Liver (tissue), 9 donors: ENCODE data around the gene MELTF. TPM values are rescaled to one million over a fixed set of nuclear protein-coding genes. Genes with fewer than 3 reads are reported as not detected.

Experiments
- DNase-seq: peaks from one replicate; pipeline ENCODE4 v3.0.0-alpha.2; 2017; ENCODE audit warnings: low spot score
- H3K27ac ChIP-seq, 2 donors: one replicate each; pipeline ENCODE4 v1.7.0; 2013; ENCODE audit warnings: inconsistent platforms in 2 of 2, low read length in 2 of 2, control low read depth in 1 of 2, low read depth in 1 of 2, mild to moderate bottlenecking in 1 of 2
- H3K27me3 ChIP-seq, 4 donors: one replicate each; pipeline versions ENCODE4 v1.6.1 to v1.7.0; 2013; ENCODE audit warnings: low read length in 3 of 4, inconsistent platforms in 1 of 4, mild to moderate bottlenecking in 1 of 4, moderate library complexity in 1 of 4; ENCODE audit not compliant: control insufficient read depth in 4 of 4, insufficient read depth in 4 of 4
- H3K36me3 ChIP-seq, 4 donors: one replicate each; pipeline versions ENCODE4 v1.6.1 to v1.7.0; 2013; ENCODE audit warnings: low read length in 3 of 4, mild to moderate bottlenecking in 3 of 4, low read depth in 1 of 4, moderate library complexity in 1 of 4; ENCODE audit not compliant: control insufficient read depth in 4 of 4, insufficient read depth in 3 of 4
- H3K4me1 ChIP-seq, 4 donors: one replicate each; pipeline versions ENCODE4 v1.6.1 to v1.7.0; 2013; ENCODE audit warnings: low read length in 3 of 4, mild to moderate bottlenecking in 3 of 4, moderate library complexity in 1 of 4; ENCODE audit not compliant: control insufficient read depth in 4 of 4, insufficient read depth in 4 of 4
- H3K4me3 ChIP-seq, 3 donors: one replicate each; pipeline versions ENCODE4 v1.6.1 to v1.7.0; 2013; ENCODE audit warnings: low read length in 3 of 3, control low read depth in 1 of 3, low read depth in 1 of 3, mild to moderate bottlenecking in 1 of 3
- H3K9ac ChIP-seq, 2 donors: one replicate each; pipeline ENCODE4 v1.7.0; 2013; ENCODE audit warnings: low read length in 2 of 2, mild to moderate bottlenecking in 2 of 2, moderate library complexity in 2 of 2, control low read depth in 1 of 2, low read depth in 1 of 2
- H3K9me3 ChIP-seq, 4 donors: one replicate each; pipeline versions ENCODE4 v1.6.1 to v1.7.0; 2013; ENCODE audit warnings: low read length in 3 of 4; ENCODE audit not compliant: control insufficient read depth in 4 of 4
- FOXA1 ChIP-seq: IDR thresholded peaks from 2 replicates; pipeline ENCODE4 v1.6.1; 2016; ENCODE audit warnings: antibody characterized with exemption
- FOXA2 ChIP-seq: IDR thresholded peaks from 2 replicates; pipeline ENCODE4 v1.6.1; 2016; ENCODE audit warnings: antibody characterized with exemption
- GABPA ChIP-seq, 2 donors: IDR thresholded peaks in 1 of 2; conservative IDR thresholded peaks in 1 of 2; 2 replicates each; pipeline ENCODE4 v1.6.1; 2016; ENCODE audit warnings: antibody characterized with exemption in 2 of 2, mild to moderate bottlenecking in 1 of 2, moderate library complexity in 1 of 2
- HNF4A ChIP-seq, 2 donors: conservative IDR thresholded peaks; 2 replicates each; pipeline ENCODE4 v1.6.1; 2016; ENCODE audit warnings: antibody characterized with exemption in 2 of 2, mild to moderate bottlenecking in 2 of 2
- HNF4G ChIP-seq: IDR thresholded peaks from 2 replicates; pipeline ENCODE4 v1.6.1; 2016; ENCODE audit warnings: antibody characterized with exemption
- JUND ChIP-seq, 2 donors: IDR thresholded peaks; 2 replicates each; pipeline ENCODE4 v1.6.1; 2016; ENCODE audit warnings: antibody characterized with exemption in 2 of 2
- NR2F2 ChIP-seq: IDR thresholded peaks from 2 replicates; pipeline ENCODE4 v1.6.1; 2016; ENCODE audit warnings: antibody characterized with exemption
- RAD21 ChIP-seq, 2 donors: IDR thresholded peaks; 2 replicates each; pipeline ENCODE4 v1.6.1; 2016; ENCODE audit warnings: antibody characterized with exemption in 2 of 2, mild to moderate bottlenecking in 2 of 2
- RXRA ChIP-seq, 2 donors: IDR thresholded peaks; 2 replicates each; pipeline ENCODE4 v1.6.1; 2017 to 2018; ENCODE audit warnings: antibody characterized with exemption in 2 of 2, mild to moderate bottlenecking in 1 of 2
- TAF1 ChIP-seq: conservative IDR thresholded peaks from 2 replicates; pipeline ENCODE4 v1.6.1; 2016; ENCODE audit warnings: antibody characterized with exemption, mild to moderate bottlenecking
- YY1 ChIP-seq: IDR thresholded peaks from 2 replicates; pipeline ENCODE4 v1.6.1; 2016; ENCODE audit warnings: antibody characterized with exemption, mild to moderate bottlenecking
- WGBS: extraction: QIAGEN DNeasy Blood & Tissue Kit; methylation state at CpG from one replicate; pipeline ENCODE4 v1.1.7; 2013; 5-methylcytosine and 5-hydroxymethylcytosine counted together
- polyA plus RNA-seq, 2 donors: library from polyadenylated mRNA; stranded (reverse) in 1 of 2; unstranded in 1 of 2; fragments of 200-250 nt in 1 of 2; fragments of >200 nt in 1 of 2; fragmentation: Nextera tagmentation in 1 of 2; extraction: Ambion mirVana in 1 of 2; gene quantifications; one replicate each; pipeline versions ENCODE4 v1.2.1 to v1.2.3, GENCODE V29; 2013 to 2015
- total RNA-seq, 2 donors: library from RNA; depleted of rRNA; stranded (reverse); fragments of >200 nt; gene quantifications; one replicate each; pipeline ENCODE4 v1.2.3, GENCODE V29; 2014
- TF ChIP-seq, protein P1 (sequence below): fragments of 150-350 bp; IDR thresholded peaks from 2 replicates; pipeline ENCODE4 v1.5.1; 2017; ENCODE audit warnings: improper control_type of control experiment, low read depth, low read length; ENCODE audit not compliant: missing input control
- TF ChIP-seq, protein P2 (sequence below): IDR thresholded peaks from 2 replicates; pipeline ENCODE4 v1.6.1; 2016; ENCODE audit warnings: antibody characterized with exemption, mild to moderate bottlenecking
- TF ChIP-seq, protein P3 (sequence below): IDR thresholded peaks from 2 replicates; pipeline ENCODE4 v1.6.1; 2016; ENCODE audit warnings: antibody characterized with exemption
- TF ChIP-seq, protein P4 (sequence below): IDR thresholded peaks from 2 replicates; pipeline ENCODE4 v1.6.1; 2016; ENCODE audit warnings: antibody characterized with exemption
- donor health status: healthy.
- donor health status: healthy.
- donor health status: healthy.
- donor health status: healthy.
- donor health status: healthy.

The MELTF gene
- total and polyA plus RNA-seq, 4 donors: 0.14 to 1.2 (median 1.0) TPM

DNA sequence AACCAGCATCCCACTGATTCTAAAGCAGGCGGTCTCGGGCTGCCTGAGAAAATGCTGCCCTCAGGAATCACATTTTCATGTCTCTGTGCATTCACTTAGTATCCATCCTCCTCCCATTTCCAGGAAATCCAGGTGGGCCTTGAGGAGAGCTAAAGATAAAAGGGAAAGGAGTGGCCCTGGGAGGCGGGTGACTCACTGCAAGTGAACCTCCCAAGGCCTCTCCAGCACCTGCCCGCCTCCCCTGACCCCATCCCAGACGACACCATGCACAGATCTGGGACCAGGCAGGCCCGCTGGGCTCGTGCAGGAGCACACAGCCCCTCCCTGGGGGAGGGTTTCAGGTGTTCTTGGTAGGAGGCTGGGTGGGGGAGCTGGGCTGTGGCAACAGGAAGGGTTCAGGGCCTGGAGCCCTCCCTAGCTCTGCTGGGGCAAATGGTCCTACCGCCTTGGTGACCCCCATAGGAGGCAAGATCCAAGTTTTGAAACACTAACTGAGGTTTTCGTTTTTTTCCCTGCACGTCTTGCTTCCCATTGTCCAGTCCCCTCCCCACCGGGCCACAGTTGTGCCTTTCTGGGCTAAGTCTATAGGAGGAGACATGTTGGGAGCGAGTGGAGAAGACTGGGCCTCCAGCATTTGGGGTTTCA lies 22.2 kb downstream of the MELTF start:
- no peak overlapping the region for H3K4me3 ChIP-seq
- H3K9me3 ChIP-seq: no peaks in the 10 kb centered on the region
- no peak for DNase-seq
- no peaks in the 10 kb centered on the region for H3K36me3 ChIP-seq
- TF ChIP-seq HNF4G (no peak), YY1 (no peak), FOXA1 (no peak), JUND (IDR thresholded peaks at IDR 0.05) (no peak), NR2F2 (no peak), HNF4A (conservative IDR thresholded peaks at IDR 0.05) (no peak), FOXA2 (no peak), RAD21 (IDR thresholded peaks at IDR 0.05) (no peak), GABPA (IDR thresholded peaks at IDR 0.05 in 1 of 2, conservative IDR thresholded peaks at IDR 0.05 in 1 of 2) (no peak)
- TF ChIP-seq, protein P1, sequence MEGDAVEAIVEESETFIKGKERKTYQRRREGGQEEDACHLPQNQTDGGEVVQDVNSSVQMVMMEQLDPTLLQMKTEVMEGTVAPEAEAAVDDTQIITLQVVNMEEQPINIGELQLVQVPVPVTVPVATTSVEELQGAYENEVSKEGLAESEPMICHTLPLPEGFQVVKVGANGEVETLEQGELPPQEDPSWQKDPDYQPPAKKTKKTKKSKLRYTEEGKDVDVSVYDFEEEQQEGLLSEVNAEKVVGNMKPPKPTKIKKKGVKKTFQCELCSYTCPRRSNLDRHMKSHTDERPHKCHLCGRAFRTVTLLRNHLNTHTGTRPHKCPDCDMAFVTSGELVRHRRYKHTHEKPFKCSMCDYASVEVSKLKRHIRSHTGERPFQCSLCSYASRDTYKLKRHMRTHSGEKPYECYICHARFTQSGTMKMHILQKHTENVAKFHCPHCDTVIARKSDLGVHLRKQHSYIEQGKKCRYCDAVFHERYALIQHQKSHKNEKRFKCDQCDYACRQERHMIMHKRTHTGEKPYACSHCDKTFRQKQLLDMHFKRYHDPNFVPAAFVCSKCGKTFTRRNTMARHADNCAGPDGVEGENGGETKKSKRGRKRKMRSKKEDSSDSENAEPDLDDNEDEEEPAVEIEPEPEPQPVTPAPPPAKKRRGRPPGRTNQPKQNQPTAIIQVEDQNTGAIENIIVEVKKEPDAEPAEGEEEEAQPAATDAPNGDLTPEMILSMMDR: no peak
- TF ChIP-seq, protein P2, sequence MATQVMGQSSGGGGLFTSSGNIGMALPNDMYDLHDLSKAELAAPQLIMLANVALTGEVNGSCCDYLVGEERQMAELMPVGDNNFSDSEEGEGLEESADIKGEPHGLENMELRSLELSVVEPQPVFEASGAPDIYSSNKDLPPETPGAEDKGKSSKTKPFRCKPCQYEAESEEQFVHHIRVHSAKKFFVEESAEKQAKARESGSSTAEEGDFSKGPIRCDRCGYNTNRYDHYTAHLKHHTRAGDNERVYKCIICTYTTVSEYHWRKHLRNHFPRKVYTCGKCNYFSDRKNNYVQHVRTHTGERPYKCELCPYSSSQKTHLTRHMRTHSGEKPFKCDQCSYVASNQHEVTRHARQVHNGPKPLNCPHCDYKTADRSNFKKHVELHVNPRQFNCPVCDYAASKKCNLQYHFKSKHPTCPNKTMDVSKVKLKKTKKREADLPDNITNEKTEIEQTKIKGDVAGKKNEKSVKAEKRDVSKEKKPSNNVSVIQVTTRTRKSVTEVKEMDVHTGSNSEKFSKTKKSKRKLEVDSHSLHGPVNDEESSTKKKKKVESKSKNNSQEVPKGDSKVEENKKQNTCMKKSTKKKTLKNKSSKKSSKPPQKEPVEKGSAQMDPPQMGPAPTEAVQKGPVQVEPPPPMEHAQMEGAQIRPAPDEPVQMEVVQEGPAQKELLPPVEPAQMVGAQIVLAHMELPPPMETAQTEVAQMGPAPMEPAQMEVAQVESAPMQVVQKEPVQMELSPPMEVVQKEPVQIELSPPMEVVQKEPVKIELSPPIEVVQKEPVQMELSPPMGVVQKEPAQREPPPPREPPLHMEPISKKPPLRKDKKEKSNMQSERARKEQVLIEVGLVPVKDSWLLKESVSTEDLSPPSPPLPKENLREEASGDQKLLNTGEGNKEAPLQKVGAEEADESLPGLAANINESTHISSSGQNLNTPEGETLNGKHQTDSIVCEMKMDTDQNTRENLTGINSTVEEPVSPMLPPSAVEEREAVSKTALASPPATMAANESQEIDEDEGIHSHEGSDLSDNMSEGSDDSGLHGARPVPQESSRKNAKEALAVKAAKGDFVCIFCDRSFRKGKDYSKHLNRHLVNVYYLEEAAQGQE: no peak
- H3K4me1 ChIP-seq: peaks cover 0 to 4% (median 3%) of the 10 kb centered on the region in 4 donors
- H3K27ac ChIP-seq: no peak overlapping the region
- H3K27me3 ChIP-seq: no peaks in the 10 kb centered on the region
- H3K9ac ChIP-seq: no peak overlapping the region
- WGBS: 90% methylated on average over 12 of the region's 12 CpGs

DNA sequence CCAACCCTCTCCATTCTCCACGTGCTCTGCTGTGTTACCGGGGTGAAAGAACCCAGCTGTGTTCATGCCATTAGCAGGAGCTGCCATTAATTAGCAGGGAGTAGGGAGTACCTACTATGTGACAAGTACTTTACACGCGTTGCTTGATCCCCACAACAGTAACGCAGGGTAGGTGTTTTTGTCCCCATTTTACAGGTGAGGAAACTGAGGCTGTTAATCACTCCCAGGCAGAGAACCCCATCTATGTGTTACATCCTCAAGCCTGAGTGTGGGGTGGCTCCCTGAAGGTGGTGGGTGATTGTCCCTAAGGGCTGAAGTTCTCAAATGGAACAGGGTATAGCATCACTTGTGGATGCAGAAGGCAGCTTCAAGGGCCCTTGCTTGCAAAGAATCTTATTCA lies 22.8 kb downstream of the MELTF start:
- Histone ChIP-seq H3K36me3 (no peaks in the 10 kb centered on the region), H3K27ac (no peak overlapping the region), H3K9me3 (no peaks in the 10 kb centered on the region), H3K4me1 (peaks cover 0 to 4% (median 4%) of the 10 kb centered on the region in 4 donors), H3K4me3 (no peak overlapping the region), H3K9ac (no peak overlapping the region), H3K27me3 (no peaks in the 10 kb centered on the region)
- TF ChIP-seq HNF4A (conservative IDR thresholded peaks at IDR 0.05) (no peak), RXRA (IDR thresholded peaks at IDR 0.05) (no peak), NR2F2 (no peak), RAD21 (IDR thresholded peaks at IDR 0.05) (no peak), FOXA1 (no peak), HNF4G (no peak), FOXA2 (no peak), TAF1 (no peak), YY1 (no peak), GABPA (IDR thresholded peaks at IDR 0.05 in 1 of 2, conservative IDR thresholded peaks at IDR 0.05 in 1 of 2) (no peak), JUND (IDR thresholded peaks at IDR 0.05) (no peak)
- TF ChIP-seq, protein P1: no peak
- TF ChIP-seq, protein P3, sequence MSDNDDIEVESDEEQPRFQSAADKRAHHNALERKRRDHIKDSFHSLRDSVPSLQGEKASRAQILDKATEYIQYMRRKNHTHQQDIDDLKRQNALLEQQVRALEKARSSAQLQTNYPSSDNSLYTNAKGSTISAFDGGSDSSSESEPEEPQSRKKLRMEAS: no peak
- TF ChIP-seq, protein P2: no peak
- TF ChIP-seq, protein P4, sequence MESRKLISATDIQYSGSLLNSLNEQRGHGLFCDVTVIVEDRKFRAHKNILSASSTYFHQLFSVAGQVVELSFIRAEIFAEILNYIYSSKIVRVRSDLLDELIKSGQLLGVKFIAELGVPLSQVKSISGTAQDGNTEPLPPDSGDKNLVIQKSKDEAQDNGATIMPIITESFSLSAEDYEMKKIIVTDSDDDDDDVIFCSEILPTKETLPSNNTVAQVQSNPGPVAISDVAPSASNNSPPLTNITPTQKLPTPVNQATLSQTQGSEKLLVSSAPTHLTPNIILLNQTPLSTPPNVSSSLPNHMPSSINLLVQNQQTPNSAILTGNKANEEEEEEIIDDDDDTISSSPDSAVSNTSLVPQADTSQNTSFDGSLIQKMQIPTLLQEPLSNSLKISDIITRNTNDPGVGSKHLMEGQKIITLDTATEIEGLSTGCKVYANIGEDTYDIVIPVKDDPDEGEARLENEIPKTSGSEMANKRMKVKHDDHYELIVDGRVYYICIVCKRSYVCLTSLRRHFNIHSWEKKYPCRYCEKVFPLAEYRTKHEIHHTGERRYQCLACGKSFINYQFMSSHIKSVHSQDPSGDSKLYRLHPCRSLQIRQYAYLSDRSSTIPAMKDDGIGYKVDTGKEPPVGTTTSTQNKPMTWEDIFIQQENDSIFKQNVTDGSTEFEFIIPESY: no peak
- WGBS: 96% methylated on average over 5 of the region's 5 CpGs
- no peak for DNase-seq
